A673 (cell line): ENCODE measurements around the gene ICOS. TPM values are rescaled to one million over a fixed set of nuclear protein-coding genes. Genes with fewer than 3 reads are reported as not detected.
A peak's percentile ranks its signal among the peaks of the same experiment; 100 is the strongest.
"Not testable (repeated sequence)": the region's sequence is repeated elsewhere in the genome, so short reads cannot be mapped to it uniquely, and the experiment has no call there.

Experiments used
- BruUV-seq: library from RNA; stranded (reverse); fragments of 400-500 nt; replicated peaks from 2 replicates; lab custom pipeline; 2021; lab: Mats Ljungman, UMichigan
- CTCF ChIA-PET: fragments of 300-600 bp; sonication (Branson Sonifier 250); formaldehyde crosslinking; loops from one replicate; lab custom pipeline; 2022; ENCODE audit warnings: antibody characterized with exemption; lab: Charles Lee
- POLR2A ChIA-PET: fragments of 300-600 bp; sonication (Branson Sonifier 250); formaldehyde crosslinking; loops from one replicate; lab custom pipeline; 2022; ENCODE audit warnings: antibody characterized with exemption; ENCODE audit not compliant: low non-redundant PET; lab: Charles Lee
- DNase-seq: peaks from one replicate; pipeline ENCODE4 v3.0.0-alpha.2; 2015; ENCODE audit warnings: low spot score
- H3K27ac ChIP-seq: fragments of 200-600 bp; sonication (generic); 2 replicates; pipeline ENCODE4 v1.5.1; 2016; ENCODE audit warnings: mixed run types, low read depth, mild to moderate bottlenecking, mixed read lengths, antibody characterized with exemption, low read length; ENCODE audit not compliant: poor library complexity, severe bottlenecking
- H3K27me3 ChIP-seq: fragments of 200-600 bp; sonication (generic); replicated peaks from 2 replicates; pipeline ENCODE4 v1.6.1; 2017; ENCODE audit warnings: mixed run types, low read depth, mild to moderate bottlenecking, mixed read lengths, antibody characterized with exemption, low read length; ENCODE audit not compliant: insufficient read depth, poor library complexity
- H3K36me3 ChIP-seq: fragments of 200-600 bp; sonication (generic); 2 replicates; pipeline ENCODE4 v1.6.1; 2016; ENCODE audit warnings: mixed run types, mild to moderate bottlenecking, mixed read lengths, antibody characterized with exemption, low read length; ENCODE audit not compliant: insufficient read depth, poor library complexity, severe bottlenecking
- H3K4me1 ChIP-seq: fragments of 200-600 bp; sonication (generic); 2 replicates; pipeline ENCODE4 v1.6.1; 2017; ENCODE audit warnings: mixed run types, mild to moderate bottlenecking, mixed read lengths, antibody characterized with exemption, low read length; ENCODE audit not compliant: insufficient read depth, poor library complexity, severe bottlenecking
- H3K4me3 ChIP-seq: fragments of 200-600 bp; sonication (generic); 2 replicates; pipeline ENCODE4 v1.5.1; 2016; ENCODE audit warnings: low read depth, mixed run types, mild to moderate bottlenecking, mixed read lengths, low read length; ENCODE audit not compliant: poor library complexity, severe bottlenecking
- H3K9me3 ChIP-seq: fragments of 200-600 bp; sonication (generic); 2 replicates; pipeline ENCODE4 v1.6.1; 2016; ENCODE audit warnings: mixed run types, low read depth, mild to moderate bottlenecking, mixed read lengths, antibody characterized with exemption, low read length; ENCODE audit not compliant: poor library complexity, severe bottlenecking
- CTCF ChIP-seq: fragments of 300-800, 200-600 bp; sonication (generic); conservative IDR thresholded peaks from 2 replicates; pipeline ENCODE4 v1.5.1; 2017; ENCODE audit warnings: low read depth, mild to moderate bottlenecking, antibody characterized with exemption, low read length, moderate library complexity, mixed read lengths
- EZH2 ChIP-seq: fragments of 200-600 bp; sonication (generic); IDR thresholded peaks from 2 replicates; pipeline ENCODE4 v1.6.1; 2017; ENCODE audit warnings: borderline replicate concordance, low read depth, mild to moderate bottlenecking, mixed read lengths, antibody characterized with exemption, low read length; ENCODE audit not compliant: poor library complexity, severe bottlenecking
- intact Hi-C: fragments of 100-400 bp; cut with micrococcal nuclease; formaldehyde crosslinking; loops from one replicate; pipeline ENCODE4 v1.10.0; 2022; ENCODE audit not compliant: unreplicated experiment
- total RNA-seq: library from RNA; stranded (reverse); gene quantifications from 2 replicates; pipeline ENCODE4 v1.2.3, GENCODE V29; 2021

ICOS gene
- total RNA-seq, 1 experiment from 2014 or later, result not detected

- DNase-seq, result no peak
- no peaks in the 10 kb centered on the region for H3K9me3 ChIP-seq
- CTCF ChIA-PET, result no interaction called here
- H3K36me3 ChIP-seq, result no peaks in the 10 kb centered on the region
- H3K27me3 ChIP-seq, result no peaks in the 10 kb centered on the region
- intact Hi-C loops, result no loop called here
- POLR2A ChIA-PET, result no interaction called here
- no peak overlapping the region for H3K27ac ChIP-seq
- H3K4me1 ChIP-seq, result no peaks in the 10 kb centered on the region
- H3K4me3 ChIP-seq, result no peak overlapping the region
- no TSS peak for BruUV-seq
- TF ChIP-seq CTCF, result no peak
- no peak for TF ChIP-seq EZH2
Observed at GRCh38 chr2:203918839-203919238, 17.7 kb upstream of the ICOS start.

- Histone ChIP-seq H3K36me3 (no peaks in the 10 kb centered on the region), H3K4me3 (no peak overlapping the region), H3K9me3 (no peaks in the 10 kb centered on the region), H3K27ac (no peak overlapping the region), H3K4me1 (no peaks in the 10 kb centered on the region), H3K27me3 (no peaks in the 10 kb centered on the region)
- TF ChIP-seq EZH2, result no peak
- no peak for TF ChIP-seq CTCF
- no TSS peak for BruUV-seq
- intact Hi-C loops, result no loop called here
- DNase-seq, result no peak
- ChIA-PET CTCF (no interaction called here), POLR2A (no interaction called here)
Observed at GRCh38 chr2:203925512-203926158, 10.9 kb upstream of the ICOS start.

- POLR2A ChIA-PET, result no interaction called here
- intact Hi-C loops, result no loop called here
- CTCF ChIA-PET, result no interaction called here
- H3K27ac ChIP-seq, result no peak overlapping the region
- no peaks in the 10 kb centered on the region for H3K27me3 ChIP-seq
- peak; percentile 25 for DNase-seq
- no peaks in the 10 kb centered on the region for H3K9me3 ChIP-seq
- no peak overlapping the region for H3K4me3 ChIP-seq
- H3K36me3 ChIP-seq, result no peaks in the 10 kb centered on the region
- H3K4me1 ChIP-seq, result no peaks in the 10 kb centered on the region
- TF ChIP-seq EZH2, result no peak
- TF ChIP-seq CTCF, result peak; percentile 44; the same call in 1 of the 2 replicates
- BruUV-seq, result no TSS peak
Observed at GRCh38 chr2:203928849-203929248, 7.7 kb upstream of the ICOS start.

- POLR2A ChIA-PET, intact Hi-C loops, H3K27ac ChIP-seq, H3K27me3 ChIP-seq, CTCF ChIA-PET, H3K9me3 ChIP-seq, H3K36me3 ChIP-seq, H3K4me1 ChIP-seq, BruUV-seq, H3K4me3 ChIP-seq, DNase-seq: not testable (repeated sequence)
Observed at GRCh38 chr2:203931262-203931661, 5.3 kb upstream of the ICOS start.
